Sciatic nerve (tissue), 2 donors: ENCODE measurements around the gene WDR72. TPM values are rescaled to one million over a fixed set of nuclear protein-coding genes. Genes with fewer than 3 reads are reported as not detected.
"Not testable (repeated sequence)": the region's sequence is repeated elsewhere in the genome, so short reads cannot be mapped to it uniquely, and the experiment has no call there.

ENCODE experiments used
- ATAC-seq: fragments of 200-7000 bp; cut with Tn5 transposase; one replicate; pipeline ENCODE4 v1.9.1; 2020; ENCODE audit warnings: mild to moderate bottlenecking, moderate library complexity
- DNase-seq: peaks from one replicate; pipeline ENCODE4 v3.0.0-alpha.2; 2020; ENCODE audit warnings: low spot score
- intact Hi-C: fragments of 100-400 bp; cut with DNase I; formaldehyde crosslinking; loops from one replicate; pipeline ENCODE4 v1.14.2; 2022
- total RNA-seq: library from RNA; stranded (reverse); fragmentation: NEBNext Ultra II Directional; extraction: Animal tissue kit (Norgen Biotek cat#: 25700); gene quantifications from one replicate; pipeline ENCODE4 v1.2.1, GENCODE V29; 2021
- donor health status: DM: no; HTN: no; CAD: no.
- donor health status: DM: no; HTN: no; CAD: no.

WDR72 gene
- total RNA-seq, 1 donor from 2014 or later = not detected

GRCh38 chr15:53559364-53560277 lies 199.8 kb downstream of the WDR72 start:
- intact Hi-C loops = no loop called here
- no peak for DNase-seq

GRCh38 chr15:53558384-53558783 lies 201.1 kb downstream of the WDR72 start:
- ATAC-seq (no peak), DNase-seq (no peak)
- intact Hi-C loops = no loop called here

More at GRCh38 chr15:53559364-53560277, 199.8 kb downstream of the WDR72 start:
- no peak for ATAC-seq

- intact Hi-C loops = no loop called here
- DNase-seq = no peak
- ATAC-seq = no peak
Measured at GRCh38 chr15:53555226-53555625, 204.2 kb downstream of the WDR72 start.

GRCh38 chr15:53549697-53550305 lies 209.7 kb downstream of the WDR72 start:
- DNase-seq (no peak), ATAC-seq (no peak)
- intact Hi-C loops = no loop called here

GRCh38 chr15:53548236-53548635 lies 211.2 kb downstream of the WDR72 start:
- ATAC-seq = no peak
- intact Hi-C loops = no loop called here
- no peak for DNase-seq

GRCh38 chr15:53540626-53541300 lies 218.7 kb downstream of the WDR72 start:
- DNase-seq, intact Hi-C loops, ATAC-seq: not testable (repeated sequence)

- ATAC-seq = no peak
- intact Hi-C loops = no loop called here
- no peak for DNase-seq
Measured at GRCh38 chr15:53539878-53540277, 219.6 kb downstream of the WDR72 start.

GRCh38 chr15:53536479-53537120 lies 222.9 kb downstream of the WDR72 start:
- ATAC-seq (no peak), DNase-seq (no peak)
- intact Hi-C loops = no loop called here

- no peak for ATAC-seq
- no peak for DNase-seq
- intact Hi-C loops = no loop called here
Measured at GRCh38 chr15:53535886-53536285, 223.6 kb downstream of the WDR72 start.

- DNase-seq (no peak), ATAC-seq (no peak)
- intact Hi-C loops = no loop called here
Measured at GRCh38 chr15:53534105-53534839, 225.2 kb downstream of the WDR72 start.

- DNase-seq = no peak
- ATAC-seq = no peak
- intact Hi-C loops = no loop called here
Measured at GRCh38 chr15:53530761-53531160, 228.7 kb downstream of the WDR72 start.

GRCh38 chr15:53527996-53528395 lies 231.5 kb downstream of the WDR72 start:
- DNase-seq (no peak), ATAC-seq (no peak)
- intact Hi-C loops = no loop called here

GRCh38 chr15:53525894-53526293 lies 233.6 kb downstream of the WDR72 start:
- no peak for DNase-seq
- ATAC-seq = no peak
- intact Hi-C loops = no loop called here

- intact Hi-C loops = no loop called here
- ATAC-seq (no peak), DNase-seq (no peak)
Measured at GRCh38 chr15:53522991-53523390, 236.5 kb downstream of the WDR72 start.

- ATAC-seq (no peak), DNase-seq (no peak)
- intact Hi-C loops = no loop called here
Measured at GRCh38 chr15:53520996-53521395, 238.5 kb downstream of the WDR72 start.

GRCh38 chr15:53513431-53513830 lies 246.0 kb downstream of the WDR72 start:
- intact Hi-C loops = no loop called here
- DNase-seq (no peak), ATAC-seq (no peak)

- ATAC-seq (no peak), DNase-seq (no peak)
- intact Hi-C loops = no loop called here
Measured at GRCh38 chr15:53512029-53512428, 247.4 kb downstream of the WDR72 start.

- ATAC-seq (no peak), DNase-seq (no peak)
- intact Hi-C loops = no loop called here
Measured at GRCh38 chr15:53511175-53511574, 248.3 kb downstream of the WDR72 start.

- no peak for ATAC-seq
- no peak for DNase-seq
- intact Hi-C loops = no loop called here
Measured at GRCh38 chr15:53506370-53506769, 253.1 kb downstream of the WDR72 start.
